Liver (tissue), 9 donors: ENCODE results near the gene CCDC138. TPM values are rescaled to one million over a fixed set of nuclear protein-coding genes. Genes with fewer than 3 reads are reported as not detected.

ENCODE experiments used
- DNase-seq: peaks from one replicate; pipeline ENCODE4 v3.0.0-alpha.2; 2017; ENCODE audit warnings: low spot score
- H3K27ac ChIP-seq, 2 donors: one replicate each; pipeline ENCODE4 v1.7.0; 2013; ENCODE audit warnings: inconsistent platforms in 2 of 2, low read length in 2 of 2, control low read depth in 1 of 2, low read depth in 1 of 2, mild to moderate bottlenecking in 1 of 2
- H3K27me3 ChIP-seq, 4 donors: one replicate each; pipeline versions ENCODE4 v1.6.1 to v1.7.0; 2013; ENCODE audit warnings: low read length in 3 of 4, inconsistent platforms in 1 of 4, mild to moderate bottlenecking in 1 of 4, moderate library complexity in 1 of 4; ENCODE audit not compliant: control insufficient read depth in 4 of 4, insufficient read depth in 4 of 4
- H3K36me3 ChIP-seq, 4 donors: one replicate each; pipeline versions ENCODE4 v1.6.1 to v1.7.0; 2013; ENCODE audit warnings: low read length in 3 of 4, mild to moderate bottlenecking in 3 of 4, low read depth in 1 of 4, moderate library complexity in 1 of 4; ENCODE audit not compliant: control insufficient read depth in 4 of 4, insufficient read depth in 3 of 4
- H3K4me1 ChIP-seq, 4 donors: one replicate each; pipeline versions ENCODE4 v1.6.1 to v1.7.0; 2013; ENCODE audit warnings: low read length in 3 of 4, mild to moderate bottlenecking in 3 of 4, moderate library complexity in 1 of 4; ENCODE audit not compliant: control insufficient read depth in 4 of 4, insufficient read depth in 4 of 4
- H3K4me3 ChIP-seq, 3 donors: one replicate each; pipeline versions ENCODE4 v1.6.1 to v1.7.0; 2013; ENCODE audit warnings: low read length in 3 of 3, control low read depth in 1 of 3, low read depth in 1 of 3, mild to moderate bottlenecking in 1 of 3
- H3K9ac ChIP-seq, 2 donors: one replicate each; pipeline ENCODE4 v1.7.0; 2013; ENCODE audit warnings: low read length in 2 of 2, mild to moderate bottlenecking in 2 of 2, moderate library complexity in 2 of 2, control low read depth in 1 of 2, low read depth in 1 of 2
- H3K9me3 ChIP-seq, 4 donors: one replicate each; pipeline versions ENCODE4 v1.6.1 to v1.7.0; 2013; ENCODE audit warnings: low read length in 3 of 4; ENCODE audit not compliant: control insufficient read depth in 4 of 4
- EGR1 ChIP-seq, 2 donors: IDR thresholded peaks; 2 replicates each; pipeline ENCODE4 v1.6.1; 2016 to 2018; ENCODE audit warnings: antibody characterized with exemption in 2 of 2, low read depth in 2 of 2
- FOXA2 ChIP-seq: IDR thresholded peaks from 2 replicates; pipeline ENCODE4 v1.6.1; 2016; ENCODE audit warnings: antibody characterized with exemption
- GABPA ChIP-seq, 2 donors: IDR thresholded peaks in 1 of 2; conservative IDR thresholded peaks in 1 of 2; 2 replicates each; pipeline ENCODE4 v1.6.1; 2016; ENCODE audit warnings: antibody characterized with exemption in 2 of 2, mild to moderate bottlenecking in 1 of 2, moderate library complexity in 1 of 2
- JUND ChIP-seq, 2 donors: IDR thresholded peaks; 2 replicates each; pipeline ENCODE4 v1.6.1; 2016; ENCODE audit warnings: antibody characterized with exemption in 2 of 2
- NR2F2 ChIP-seq: IDR thresholded peaks from 2 replicates; pipeline ENCODE4 v1.6.1; 2016; ENCODE audit warnings: antibody characterized with exemption
- RXRA ChIP-seq, 2 donors: IDR thresholded peaks; 2 replicates each; pipeline ENCODE4 v1.6.1; 2017 to 2018; ENCODE audit warnings: antibody characterized with exemption in 2 of 2, mild to moderate bottlenecking in 1 of 2
- TAF1 ChIP-seq: conservative IDR thresholded peaks from 2 replicates; pipeline ENCODE4 v1.6.1; 2016; ENCODE audit warnings: antibody characterized with exemption, mild to moderate bottlenecking
- YY1 ChIP-seq: IDR thresholded peaks from 2 replicates; pipeline ENCODE4 v1.6.1; 2016; ENCODE audit warnings: antibody characterized with exemption, mild to moderate bottlenecking
- WGBS: extraction: QIAGEN DNeasy Blood & Tissue Kit; methylation state at CpG from one replicate; pipeline ENCODE4 v1.1.7; 2013; 5-methylcytosine and 5-hydroxymethylcytosine counted together
- polyA plus RNA-seq, 2 donors: library from polyadenylated mRNA; stranded (reverse) in 1 of 2; unstranded in 1 of 2; fragments of 200-250 nt in 1 of 2; fragments of >200 nt in 1 of 2; fragmentation: Nextera tagmentation in 1 of 2; extraction: Ambion mirVana in 1 of 2; gene quantifications; one replicate each; pipeline versions ENCODE4 v1.2.1 to v1.2.3, GENCODE V29; 2013 to 2015
- total RNA-seq, 2 donors: library from RNA; depleted of rRNA; stranded (reverse); fragments of >200 nt; gene quantifications; one replicate each; pipeline ENCODE4 v1.2.3, GENCODE V29; 2014
- TF ChIP-seq, protein P1 (sequence below): IDR thresholded peaks from 2 replicates; pipeline ENCODE4 v1.6.1; 2016; ENCODE audit warnings: antibody characterized with exemption
- TF ChIP-seq, protein P2 (sequence below): IDR thresholded peaks from 2 replicates; pipeline ENCODE4 v1.6.1; 2016; ENCODE audit warnings: antibody characterized with exemption
- TF ChIP-seq, protein P3 (sequence below): fragments of 150-350 bp; IDR thresholded peaks from 2 replicates; pipeline ENCODE4 v1.5.1; 2017; ENCODE audit warnings: improper control_type of control experiment, low read depth, low read length; ENCODE audit not compliant: missing input control
- TF ChIP-seq, protein P4 (sequence below): IDR thresholded peaks from 2 replicates; pipeline ENCODE4 v1.6.1; 2016; ENCODE audit warnings: antibody characterized with exemption, mild to moderate bottlenecking
- donor health status: healthy.
- donor health status: healthy.
- donor health status: healthy.
- donor health status: healthy.
- donor health status: healthy.

CCDC138 gene
- total and polyA plus RNA-seq, 4 donors: 0.76 to 5.0 (median 2.7) TPM

DNA sequence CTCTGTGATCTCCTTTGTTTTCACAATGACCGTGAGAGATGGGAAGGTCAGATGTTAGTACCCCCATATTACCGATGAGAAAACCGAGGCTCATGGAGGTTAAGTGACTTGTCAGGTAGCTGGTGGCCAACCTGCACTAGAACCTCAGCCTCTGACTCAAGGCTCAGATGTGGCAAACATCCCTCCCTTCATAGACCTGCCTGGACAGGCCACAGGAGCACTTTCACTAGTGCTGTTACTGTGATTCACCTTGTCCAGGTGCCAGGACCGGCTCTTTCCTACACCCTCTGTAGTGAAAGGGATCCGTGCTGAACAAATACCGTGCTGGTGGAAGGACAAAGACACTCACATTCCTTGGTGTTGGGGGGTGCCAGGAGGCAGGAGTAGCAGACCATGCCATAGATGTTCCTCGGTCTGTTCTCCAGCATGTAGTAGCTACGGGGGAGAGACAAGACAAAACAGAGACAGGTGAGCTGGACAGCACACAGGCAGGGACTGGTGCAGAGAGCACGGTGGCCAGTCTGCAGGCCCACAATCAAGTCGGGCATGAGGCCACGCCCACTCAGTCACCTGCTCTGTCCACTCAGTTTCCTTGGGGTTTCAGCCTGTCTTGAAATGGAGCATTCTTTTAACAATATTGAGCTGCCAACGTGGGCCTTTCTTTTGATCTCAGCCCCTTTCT, 136.6 kb downstream of the CCDC138 start:
- H3K9ac ChIP-seq: no peak overlapping the region
- no peak for DNase-seq
- no peak overlapping the region for H3K4me3 ChIP-seq
- no peak for TF ChIP-seq FOXA2
- TF ChIP-seq, protein P1, sequence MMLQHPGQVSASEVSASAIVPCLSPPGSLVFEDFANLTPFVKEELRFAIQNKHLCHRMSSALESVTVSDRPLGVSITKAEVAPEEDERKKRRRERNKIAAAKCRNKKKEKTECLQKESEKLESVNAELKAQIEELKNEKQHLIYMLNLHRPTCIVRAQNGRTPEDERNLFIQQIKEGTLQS: no peak
- TF ChIP-seq RXRA (IDR thresholded peaks at IDR 0.05): no peak
- no peak for TF ChIP-seq JUND (IDR thresholded peaks at IDR 0.05)
- TF ChIP-seq, protein P2, sequence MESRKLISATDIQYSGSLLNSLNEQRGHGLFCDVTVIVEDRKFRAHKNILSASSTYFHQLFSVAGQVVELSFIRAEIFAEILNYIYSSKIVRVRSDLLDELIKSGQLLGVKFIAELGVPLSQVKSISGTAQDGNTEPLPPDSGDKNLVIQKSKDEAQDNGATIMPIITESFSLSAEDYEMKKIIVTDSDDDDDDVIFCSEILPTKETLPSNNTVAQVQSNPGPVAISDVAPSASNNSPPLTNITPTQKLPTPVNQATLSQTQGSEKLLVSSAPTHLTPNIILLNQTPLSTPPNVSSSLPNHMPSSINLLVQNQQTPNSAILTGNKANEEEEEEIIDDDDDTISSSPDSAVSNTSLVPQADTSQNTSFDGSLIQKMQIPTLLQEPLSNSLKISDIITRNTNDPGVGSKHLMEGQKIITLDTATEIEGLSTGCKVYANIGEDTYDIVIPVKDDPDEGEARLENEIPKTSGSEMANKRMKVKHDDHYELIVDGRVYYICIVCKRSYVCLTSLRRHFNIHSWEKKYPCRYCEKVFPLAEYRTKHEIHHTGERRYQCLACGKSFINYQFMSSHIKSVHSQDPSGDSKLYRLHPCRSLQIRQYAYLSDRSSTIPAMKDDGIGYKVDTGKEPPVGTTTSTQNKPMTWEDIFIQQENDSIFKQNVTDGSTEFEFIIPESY: no peak
- TF ChIP-seq, protein P3, sequence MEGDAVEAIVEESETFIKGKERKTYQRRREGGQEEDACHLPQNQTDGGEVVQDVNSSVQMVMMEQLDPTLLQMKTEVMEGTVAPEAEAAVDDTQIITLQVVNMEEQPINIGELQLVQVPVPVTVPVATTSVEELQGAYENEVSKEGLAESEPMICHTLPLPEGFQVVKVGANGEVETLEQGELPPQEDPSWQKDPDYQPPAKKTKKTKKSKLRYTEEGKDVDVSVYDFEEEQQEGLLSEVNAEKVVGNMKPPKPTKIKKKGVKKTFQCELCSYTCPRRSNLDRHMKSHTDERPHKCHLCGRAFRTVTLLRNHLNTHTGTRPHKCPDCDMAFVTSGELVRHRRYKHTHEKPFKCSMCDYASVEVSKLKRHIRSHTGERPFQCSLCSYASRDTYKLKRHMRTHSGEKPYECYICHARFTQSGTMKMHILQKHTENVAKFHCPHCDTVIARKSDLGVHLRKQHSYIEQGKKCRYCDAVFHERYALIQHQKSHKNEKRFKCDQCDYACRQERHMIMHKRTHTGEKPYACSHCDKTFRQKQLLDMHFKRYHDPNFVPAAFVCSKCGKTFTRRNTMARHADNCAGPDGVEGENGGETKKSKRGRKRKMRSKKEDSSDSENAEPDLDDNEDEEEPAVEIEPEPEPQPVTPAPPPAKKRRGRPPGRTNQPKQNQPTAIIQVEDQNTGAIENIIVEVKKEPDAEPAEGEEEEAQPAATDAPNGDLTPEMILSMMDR: no peak
- no peak for TF ChIP-seq GABPA (IDR thresholded peaks at IDR 0.05 in 1 of 2, conservative IDR thresholded peaks at IDR 0.05 in 1 of 2)
- TF ChIP-seq YY1: no peak
- H3K4me1 ChIP-seq: peaks cover 1 to 32% (median 19%) of the 10 kb centered on the region in 4 donors
- H3K27me3 ChIP-seq: no peaks in the 10 kb centered on the region
- no peaks in the 10 kb centered on the region for H3K36me3 ChIP-seq
- H3K9me3 ChIP-seq: no peaks in the 10 kb centered on the region
- WGBS: 85% methylated on average over 12 of the region's 12 CpGs
- no peak overlapping the region for H3K27ac ChIP-seq

- TF ChIP-seq, protein P1: no peak
- TF ChIP-seq GABPA (IDR thresholded peaks at IDR 0.05 in 1 of 2, conservative IDR thresholded peaks at IDR 0.05 in 1 of 2) (no peak), NR2F2 (no peak), EGR1 (IDR thresholded peaks at IDR 0.05; ENCODE audit: low read depth in 2 of 2) (no peak), TAF1 (no peak), FOXA2 (no peak)
- TF ChIP-seq, protein P4, sequence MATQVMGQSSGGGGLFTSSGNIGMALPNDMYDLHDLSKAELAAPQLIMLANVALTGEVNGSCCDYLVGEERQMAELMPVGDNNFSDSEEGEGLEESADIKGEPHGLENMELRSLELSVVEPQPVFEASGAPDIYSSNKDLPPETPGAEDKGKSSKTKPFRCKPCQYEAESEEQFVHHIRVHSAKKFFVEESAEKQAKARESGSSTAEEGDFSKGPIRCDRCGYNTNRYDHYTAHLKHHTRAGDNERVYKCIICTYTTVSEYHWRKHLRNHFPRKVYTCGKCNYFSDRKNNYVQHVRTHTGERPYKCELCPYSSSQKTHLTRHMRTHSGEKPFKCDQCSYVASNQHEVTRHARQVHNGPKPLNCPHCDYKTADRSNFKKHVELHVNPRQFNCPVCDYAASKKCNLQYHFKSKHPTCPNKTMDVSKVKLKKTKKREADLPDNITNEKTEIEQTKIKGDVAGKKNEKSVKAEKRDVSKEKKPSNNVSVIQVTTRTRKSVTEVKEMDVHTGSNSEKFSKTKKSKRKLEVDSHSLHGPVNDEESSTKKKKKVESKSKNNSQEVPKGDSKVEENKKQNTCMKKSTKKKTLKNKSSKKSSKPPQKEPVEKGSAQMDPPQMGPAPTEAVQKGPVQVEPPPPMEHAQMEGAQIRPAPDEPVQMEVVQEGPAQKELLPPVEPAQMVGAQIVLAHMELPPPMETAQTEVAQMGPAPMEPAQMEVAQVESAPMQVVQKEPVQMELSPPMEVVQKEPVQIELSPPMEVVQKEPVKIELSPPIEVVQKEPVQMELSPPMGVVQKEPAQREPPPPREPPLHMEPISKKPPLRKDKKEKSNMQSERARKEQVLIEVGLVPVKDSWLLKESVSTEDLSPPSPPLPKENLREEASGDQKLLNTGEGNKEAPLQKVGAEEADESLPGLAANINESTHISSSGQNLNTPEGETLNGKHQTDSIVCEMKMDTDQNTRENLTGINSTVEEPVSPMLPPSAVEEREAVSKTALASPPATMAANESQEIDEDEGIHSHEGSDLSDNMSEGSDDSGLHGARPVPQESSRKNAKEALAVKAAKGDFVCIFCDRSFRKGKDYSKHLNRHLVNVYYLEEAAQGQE: no peak
- DNase-seq: no peak
- Histone ChIP-seq H3K4me1 (peaks cover 1 to 32% (median 19%) of the 10 kb centered on the region in 4 donors), H3K9me3 (no peaks in the 10 kb centered on the region), H3K36me3 (no peaks in the 10 kb centered on the region), H3K27ac (no peak overlapping the region), H3K4me3 (no peak overlapping the region), H3K9ac (no peak overlapping the region), H3K27me3 (no peaks in the 10 kb centered on the region)
- 90% methylated on average over 13 of the region's 13 CpGs for WGBS
Measured at GRCh38 chr2:108923736-108924579, 137.4 kb downstream of the CCDC138 start.
